Anterior cingulate cortex (tissue), 58 donors: Measurements from ENCODE around the gene GRIN3B.

Experiments
- DNase-seq, 58 donors: peaks; one replicate each; lab custom pipeline; 2025; lab: John Stamatoyannopoulos, UW

Gene GRIN3B

GRCh38 chr19:1053176-1054101, 53.2 kb downstream of the GRIN3B start:
- no peak for DNase-seq

- no peak for DNase-seq
Observed at GRCh38 chr19:1054102-1055027, 54.1 kb downstream of the GRIN3B start.

GRCh38 chr19:1055028-1055425, 54.8 kb downstream of the GRIN3B start:
- DNase-seq, result no peak

GRCh38 chr19:1055886-1056620, 55.8 kb downstream of the GRIN3B start:
- DNase-seq, result no peak

GRCh38 chr19:1057176-1057855, 57.1 kb downstream of the GRIN3B start:
- no peak for DNase-seq

GRCh38 chr19:1058112-1058511, 57.9 kb downstream of the GRIN3B start:
- DNase-seq, result no peak
